Glutamatergic neuron (in vitro differentiated cells): ENCODE measurements around the gene POLG2. TPM values are rescaled to one million over a fixed set of nuclear protein-coding genes. Genes with fewer than 3 reads are reported as not detected.

ENCODE experiments used
- DNase-seq: peaks from one replicate; pipeline ENCODE4 v3.0.0; 2022
- H3K27ac Mint-ChIP-seq: one replicate; pipeline ENCODE4 v1.8.0; 2020; ENCODE audit warnings: mild to moderate bottlenecking, mixed read lengths, inconsistent platforms; ENCODE audit not compliant: unreplicated experiment
- H3K27me3 Mint-ChIP-seq: one replicate; pipeline ENCODE4 v1.8.0; 2020; ENCODE audit warnings: mild to moderate bottlenecking, moderate library complexity, mixed read lengths, inconsistent platforms; ENCODE audit not compliant: unreplicated experiment
- H3K36me3 Mint-ChIP-seq: one replicate; pipeline ENCODE4 v1.8.0; 2020; ENCODE audit warnings: mild to moderate bottlenecking, mixed read lengths, inconsistent platforms; ENCODE audit not compliant: unreplicated experiment
- H3K4me1 Mint-ChIP-seq: one replicate; pipeline ENCODE4 v1.8.0; 2020; ENCODE audit warnings: mild to moderate bottlenecking, low read depth, mixed read lengths, inconsistent platforms; ENCODE audit not compliant: unreplicated experiment
- H3K4me3 Mint-ChIP-seq: one replicate; pipeline ENCODE4 v1.8.0; 2020; ENCODE audit warnings: mild to moderate bottlenecking, mixed read lengths, inconsistent platforms; ENCODE audit not compliant: unreplicated experiment
- H3K9me3 Mint-ChIP-seq: one replicate; pipeline ENCODE4 v1.8.0; 2020; ENCODE audit warnings: mild to moderate bottlenecking, moderate library complexity, mixed read lengths, inconsistent platforms; ENCODE audit not compliant: unreplicated experiment
- CTCF ChIP-seq: fragments of 200-600 bp; sonication (generic); IDR thresholded peaks from one replicate; pipeline ENCODE4 v1.5.0; 2021; ENCODE audit not compliant: partially characterized antibody, unreplicated experiment
- total RNA-seq: library from RNA; stranded (reverse); fragmentation: NEBNext Ultra II Directional; extraction: Animal tissue kit (Norgen Biotek cat#: 25700); gene quantifications from one replicate; pipeline ENCODE4 v1.2.1, GENCODE V29; 2021; ENCODE audit not compliant: unreplicated experiment

Gene POLG2
- total RNA-seq, 1 donor from 2014 or later = 25.7 TPM

DNA sequence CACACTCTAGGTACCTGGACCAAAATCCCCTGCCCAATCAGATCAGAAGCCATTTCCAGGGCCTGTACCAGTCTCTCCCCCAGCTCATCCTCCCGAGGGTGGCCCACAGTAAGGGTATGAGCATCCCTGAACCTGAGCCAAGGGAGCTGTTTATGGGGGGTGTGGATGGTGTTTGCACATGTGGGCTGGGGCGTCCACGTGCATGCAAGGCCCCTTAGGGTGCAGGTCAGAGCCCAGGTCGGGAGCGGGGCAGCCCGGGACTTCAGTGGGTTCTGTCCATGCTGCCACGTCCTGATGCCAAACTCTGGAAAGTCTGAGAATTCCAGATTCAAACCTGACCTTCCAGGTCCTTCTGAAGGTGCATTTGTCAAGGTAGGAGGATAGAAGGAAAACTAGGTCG, 38.1 kb downstream of the POLG2 start:
- no peak overlapping the region for H3K4me3 Mint-ChIP-seq
- H3K36me3 Mint-ChIP-seq = no peaks in the 10 kb centered on the region
- H3K4me1 Mint-ChIP-seq = no peaks in the 10 kb centered on the region
- no peaks in the 10 kb centered on the region for H3K27me3 Mint-ChIP-seq
- H3K9me3 Mint-ChIP-seq = peaks cover 2% of the 10 kb centered on the region
- no peak overlapping the region for H3K27ac Mint-ChIP-seq
- no peak for TF ChIP-seq CTCF
- no peak for DNase-seq

DNA sequence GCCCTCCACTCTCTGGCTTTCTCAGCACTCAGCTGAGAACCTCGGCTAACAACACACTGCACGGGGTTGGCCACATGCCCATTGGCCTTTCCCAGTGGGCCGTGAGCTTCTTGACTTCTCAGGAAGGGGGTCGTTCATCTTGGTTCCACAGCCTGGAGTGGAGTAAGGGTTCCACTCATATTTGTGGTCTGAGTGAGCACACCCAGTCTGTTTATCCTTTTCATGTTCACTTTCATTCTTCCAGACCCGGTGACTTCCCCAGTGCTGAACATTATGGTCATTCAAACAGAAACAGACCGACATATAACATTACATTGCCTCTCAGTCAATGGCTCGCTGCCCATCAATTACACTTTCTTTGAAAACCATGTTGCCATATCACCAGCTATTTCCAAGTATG, 39.7 kb downstream of the POLG2 start:
- H3K4me1 Mint-ChIP-seq = no peaks in the 10 kb centered on the region
- TF ChIP-seq CTCF = no peak
- H3K9me3 Mint-ChIP-seq = peaks cover 2% of the 10 kb centered on the region
- no peaks in the 10 kb centered on the region for H3K36me3 Mint-ChIP-seq
- no peaks in the 10 kb centered on the region for H3K27me3 Mint-ChIP-seq
- DNase-seq = no peak
- no peak overlapping the region for H3K4me3 Mint-ChIP-seq
- H3K27ac Mint-ChIP-seq = no peak overlapping the region

GRCh38 chr17:64455993-64456885, 40.6 kb downstream of the POLG2 start:
- Mint-ChIP-seq H3K27me3 (no peaks in the 10 kb centered on the region), H3K27ac (no peak overlapping the region), H3K36me3 (no peaks in the 10 kb centered on the region), H3K4me1 (no peaks in the 10 kb centered on the region), H3K4me3 (no peak overlapping the region), H3K9me3 (no peaks in the 10 kb centered on the region)
- DNase-seq = no peak
- TF ChIP-seq CTCF = no peak

DNA sequence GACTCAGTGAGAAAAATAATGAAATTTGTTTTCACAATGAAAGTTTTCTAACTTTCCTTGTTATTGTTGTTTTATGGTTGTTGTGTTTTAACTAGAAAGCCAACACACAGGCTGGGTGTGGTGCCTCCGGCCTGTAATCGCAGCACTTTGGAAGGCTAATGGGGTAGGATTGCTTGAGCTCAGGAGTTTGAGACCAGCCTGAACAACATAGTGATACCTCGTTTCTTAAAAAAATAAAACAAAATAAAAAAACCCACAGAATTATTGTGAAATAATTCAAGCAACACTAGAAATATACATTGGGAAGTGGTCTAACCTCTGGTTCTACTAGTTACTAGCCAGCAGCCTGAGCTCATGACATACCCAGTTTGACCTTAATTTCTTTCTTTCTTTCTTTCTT, 47.3 kb downstream of the POLG2 start:
- no peak overlapping the region for H3K4me3 Mint-ChIP-seq
- no peak for TF ChIP-seq CTCF
- no peak overlapping the region for H3K27ac Mint-ChIP-seq
- H3K9me3 Mint-ChIP-seq = no peaks in the 10 kb centered on the region
- peaks cover 2% of the 10 kb centered on the region for H3K27me3 Mint-ChIP-seq
- no peaks in the 10 kb centered on the region for H3K4me1 Mint-ChIP-seq
- no peaks in the 10 kb centered on the region for H3K36me3 Mint-ChIP-seq
- no peak for DNase-seq
